K562 (cell line): ENCODE measurements around the gene ATRAID. TPM values are rescaled to one million over a fixed set of nuclear protein-coding genes. Genes with fewer than 3 reads are reported as not detected.

Source experiments
- ASH1L ChIP-seq: fragments of 450-650 bp; IDR thresholded peaks from 2 replicates; pipeline ENCODE4 v1.6.1; 2018; ENCODE audit warnings: borderline replicate concordance, mild to moderate bottlenecking, low read depth; ENCODE audit not compliant: partially characterized antibody
- CHD4 ChIP-seq: fragments of 200-600 bp; sonication (generic); IDR thresholded peaks from 3 replicates; pipeline ENCODE4 v1.6.1; 2012; ENCODE audit warnings: low read depth, mild to moderate bottlenecking, mixed read lengths, low read length, inconsistent platforms; ENCODE audit not compliant: insufficient read depth, insufficient replicate concordance, poor library complexity, severe bottlenecking
- E2F4 ChIP-seq: sonication (generic); formaldehyde crosslinking; IDR thresholded peaks from 2 replicates; pipeline ENCODE4 v1.8.0; 2022; ENCODE audit warnings: mild to moderate bottlenecking, low read depth, missing genetic modification reagents
- GATAD2B ChIP-seq: fragments of 450-650 bp; IDR thresholded peaks from 2 replicates; pipeline ENCODE4 v1.6.1; 2017; ENCODE audit warnings: mild to moderate bottlenecking, borderline replicate concordance
- GTF2A2 ChIP-seq: IDR thresholded peaks from 2 replicates; pipeline ENCODE4 v1.6.1; 2016; ENCODE audit warnings: mild to moderate bottlenecking, missing genetic modification characterization, missing compliant biosample characterization
- IFI16 ChIP-seq: fragments of 250-450 bp; sonication (Bioruptor Pico); IDR thresholded peaks from 2 replicates; pipeline ENCODE4 v2.1.2; 2022; ENCODE audit warnings: mild to moderate bottlenecking, inconsistent platforms
- KLF10 ChIP-seq: fragments of 250-450 bp; sonication (Bioruptor Pico); IDR thresholded peaks from 2 replicates; pipeline ENCODE4 v1.6.1; 2021; ENCODE audit warnings: matching md5 sums
- PCBP1 ChIP-seq: fragments of 200-400 bp; formaldehyde crosslinking; IDR thresholded peaks from 2 replicates; pipeline ENCODE4 v1.6.1; 2018; ENCODE audit warnings: mild to moderate bottlenecking, low read depth, low read length; ENCODE audit not compliant: poor library complexity, severe bottlenecking
- POLR2H ChIP-seq: IDR thresholded peaks from 2 replicates; pipeline ENCODE4 v1.6.1; 2016; ENCODE audit warnings: missing genetic modification characterization, low read depth, mild to moderate bottlenecking, control low read depth, missing compliant biosample characterization, moderate library complexity
- RAD51 ChIP-seq: fragments of 450-650 bp; IDR thresholded peaks from 2 replicates; pipeline ENCODE4 v1.7.1; 2016; ENCODE audit warnings: low read depth, mild to moderate bottlenecking, borderline replicate concordance
- RBM25 ChIP-seq: fragments of 200-400 bp; formaldehyde crosslinking; IDR thresholded peaks from 2 replicates; pipeline ENCODE4 v1.6.1; 2018; ENCODE audit warnings: low read length, low read depth, moderate library complexity; ENCODE audit not compliant: severe bottlenecking
- SAFB2 ChIP-seq: fragments of 200-400 bp; formaldehyde crosslinking; IDR thresholded peaks from 2 replicates; pipeline ENCODE4 v1.6.1; 2018; ENCODE audit warnings: borderline replicate concordance, low read length, low read depth, moderate library complexity; ENCODE audit not compliant: severe bottlenecking
- SMAD2 ChIP-seq: fragments of 150-350 bp; IDR thresholded peaks from 2 replicates; pipeline ENCODE4 v1.6.1; 2014; ENCODE audit warnings: low read depth, mild to moderate bottlenecking, low read length
- STAT5A ChIP-seq: IDR thresholded peaks from 2 replicates; pipeline ENCODE4 v1.6.1; 2012; ENCODE audit warnings: low read length, inconsistent platforms, borderline replicate concordance
- SUPT5H ChIP-seq: fragments of 450-650 bp; IDR thresholded peaks from 2 replicates; pipeline ENCODE4 v1.6.1; 2016
- TCF7 ChIP-seq: sonication (generic); IDR thresholded peaks from 2 replicates; pipeline ENCODE4 v1.6.1; 2016; ENCODE audit warnings: antibody characterized with exemption, borderline replicate concordance
- THRB ChIP-seq: fragments of 450-650 bp; formaldehyde crosslinking; conservative IDR thresholded peaks from 2 replicates; pipeline ENCODE4 v1.4.0; 2022; ENCODE audit warnings: mild to moderate bottlenecking, missing genetic modification characterization
- ZFP30 ChIP-seq: fragments of 250-450 bp; sonication (Bioruptor Pico); IDR thresholded peaks from 2 replicates; pipeline ENCODE4 v1.8.0; 2022; ENCODE audit warnings: moderate library complexity, mild to moderate bottlenecking, inconsistent platforms, borderline replicate concordance
- ZNF431 ChIP-seq: sonication (generic); formaldehyde crosslinking; IDR thresholded peaks from 2 replicates; pipeline ENCODE4 v1.8.0; 2022; ENCODE audit warnings: mild to moderate bottlenecking, missing genetic modification reagents
- ZNF551 ChIP-seq: fragments of 250-450 bp; sonication (Bioruptor Pico); IDR thresholded peaks from 2 replicates; pipeline ENCODE4 v1.5.0; 2021; ENCODE audit warnings: mild to moderate bottlenecking, moderate library complexity
- ZNF57 ChIP-seq: fragments of 450-650 bp; formaldehyde crosslinking; IDR thresholded peaks from 2 replicates; pipeline ENCODE4 v1.4.0; 2020; ENCODE audit warnings: mild to moderate bottlenecking, moderate library complexity
- ZNF707 ChIP-seq: fragments of 250-450 bp; sonication (Bioruptor Pico); conservative IDR thresholded peaks from 2 replicates; pipeline ENCODE4 v1.8.0; 2022; ENCODE audit warnings: inconsistent platforms, mild to moderate bottlenecking, moderate library complexity
- polyA plus RNA-seq, 8 experiments: library from polyadenylated mRNA; depleted of rRNA in 4 of 8; stranded (reverse) in 5 of 8; unstranded in 3 of 8; fragments of >200 nt; fragmentation: Nextera tagmentation in 2 of 8; fragmentation: Illumina TruSeq in 1 of 8; extraction: Ambion mirVana in 2 of 8; extraction: Trizol in 1 of 8; gene quantifications; 2 replicates each; pipeline versions ENCODE4 v1.2.1 to v1.2.3, GENCODE V29; 2011 to 2014; ENCODE audit warnings: inconsistent platforms in 1 of 8, missing spikeins in 1 of 8
- total RNA-seq, 7 experiments: library from RNA; depleted of rRNA in 6 of 7; stranded (reverse); fragments of >200 nt in 6 of 7; fragmentation: Illumina TruSeq in 2 of 7; extraction: Trizol in 2 of 7; gene quantifications; 2 replicates each; pipeline versions ENCODE4 v1.2.1 to v1.2.3, GENCODE V29; 2011 to 2021; ENCODE audit warnings: low replicate concordance in 1 of 7
- TF ChIP-seq, protein P1 (sequence below): sonication (generic); formaldehyde crosslinking; IDR thresholded peaks from 2 replicates; pipeline ENCODE4 v1.9.0; 2022; ENCODE audit warnings: mild to moderate bottlenecking, missing genetic modification reagents
- TF ChIP-seq, protein P2 (sequence below), 3 experiments: IDR thresholded peaks in 2 of 3; conservative IDR thresholded peaks in 1 of 3; 2 replicates each; pipeline ENCODE4 v1.5.1; 2011 to 2012; ENCODE audit warnings: low read length in 3 of 3, mild to moderate bottlenecking in 3 of 3, control low read depth in 2 of 3, improper control_type of control experiment in 1 of 3, inconsistent platforms in 1 of 3, low read depth in 1 of 3, mixed read lengths in 1 of 3, moderate library complexity in 1 of 3; ENCODE audit not compliant: insufficient read depth in 2 of 3

The ATRAID gene
- total and polyA plus RNA-seq, 9 of the 15 experiments (the other 6 are each of a cell fraction or from before 2014, with no cell fraction given) = 70.2 to 187 (median 108) TPM

DNA sequence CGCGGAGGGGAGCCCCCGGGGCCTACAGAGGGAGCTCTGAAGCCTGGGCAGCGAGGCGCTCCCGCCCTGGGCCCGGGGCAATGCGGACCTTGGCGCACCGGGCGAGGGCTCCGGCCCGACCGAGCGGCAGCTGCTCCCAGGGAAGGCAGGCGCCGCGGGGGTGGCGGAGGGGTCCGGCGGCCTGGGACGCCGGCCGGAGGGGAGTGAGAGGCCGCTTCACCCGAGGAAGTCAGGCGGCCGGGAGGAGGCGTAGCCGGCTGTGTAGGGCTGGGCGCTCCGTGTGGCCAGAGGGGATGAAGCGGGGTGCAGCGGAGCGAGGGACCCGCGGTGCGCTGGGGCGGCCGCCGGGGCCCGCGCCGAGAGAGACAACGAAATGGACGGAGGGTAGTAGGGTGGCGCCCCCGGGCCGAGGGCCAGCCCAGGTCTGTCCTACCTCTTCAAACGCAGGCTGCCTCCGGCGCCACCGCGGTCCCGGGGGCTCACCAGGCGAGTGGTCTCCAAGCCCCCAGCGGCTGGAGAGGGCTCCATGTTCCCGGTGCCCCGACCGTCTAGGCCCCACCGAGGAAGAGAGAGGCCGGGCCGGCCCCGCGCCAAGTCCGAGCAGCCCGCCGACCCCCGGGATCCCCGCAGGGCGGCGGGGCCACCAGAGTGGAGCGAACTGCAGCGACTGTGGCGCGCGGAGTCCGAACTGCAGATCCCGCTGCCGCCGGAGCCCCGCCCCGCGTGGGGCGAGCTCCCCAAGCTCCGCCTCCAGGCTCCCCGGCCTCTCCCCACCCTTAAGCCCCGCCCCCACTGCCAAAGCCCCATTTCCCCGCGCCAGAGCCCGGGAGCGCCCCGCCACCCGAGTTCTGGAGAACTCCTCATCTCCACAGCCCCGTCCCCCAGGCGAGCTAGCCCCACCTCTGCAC lies 50.8 kb downstream of the ATRAID start, which contains the start of gene SLC30A3 (continued):
- TF ChIP-seq STAT5A (no peak), IFI16 (CRISPR knock-in tag) (no peak), POLR2H (tag) (no peak), SAFB2 (no peak), CHD4 (no peak), ZFP30 (CRISPR knock-in tag) (no peak), E2F4 (CRISPR knock-in tag) (no peak), GTF2A2 (tag) (no peak), KLF10 (CRISPR knock-in tag) (no peak), SMAD2 (no peak), PCBP1 (no peak), GATAD2B (no peak), TCF7 (no peak), ZNF551 (CRISPR knock-in tag) (no peak), ZNF431 (no peak), RAD51 (no peak), SUPT5H (no peak), RBM25 (no peak), ZNF707 (no peak), ASH1L (no peak), ZNF57 (CRISPR knock-in tag) (no peak), THRB (CRISPR knock-in tag) (no peak)
- TF ChIP-seq, protein P1, sequence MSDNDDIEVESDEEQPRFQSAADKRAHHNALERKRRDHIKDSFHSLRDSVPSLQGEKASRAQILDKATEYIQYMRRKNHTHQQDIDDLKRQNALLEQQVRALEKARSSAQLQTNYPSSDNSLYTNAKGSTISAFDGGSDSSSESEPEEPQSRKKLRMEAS (CRISPR knock-in tag) = 0 out of 2 replicates have a peak, but pooled peaks have one; percentile 41
- TF ChIP-seq, protein P2, sequence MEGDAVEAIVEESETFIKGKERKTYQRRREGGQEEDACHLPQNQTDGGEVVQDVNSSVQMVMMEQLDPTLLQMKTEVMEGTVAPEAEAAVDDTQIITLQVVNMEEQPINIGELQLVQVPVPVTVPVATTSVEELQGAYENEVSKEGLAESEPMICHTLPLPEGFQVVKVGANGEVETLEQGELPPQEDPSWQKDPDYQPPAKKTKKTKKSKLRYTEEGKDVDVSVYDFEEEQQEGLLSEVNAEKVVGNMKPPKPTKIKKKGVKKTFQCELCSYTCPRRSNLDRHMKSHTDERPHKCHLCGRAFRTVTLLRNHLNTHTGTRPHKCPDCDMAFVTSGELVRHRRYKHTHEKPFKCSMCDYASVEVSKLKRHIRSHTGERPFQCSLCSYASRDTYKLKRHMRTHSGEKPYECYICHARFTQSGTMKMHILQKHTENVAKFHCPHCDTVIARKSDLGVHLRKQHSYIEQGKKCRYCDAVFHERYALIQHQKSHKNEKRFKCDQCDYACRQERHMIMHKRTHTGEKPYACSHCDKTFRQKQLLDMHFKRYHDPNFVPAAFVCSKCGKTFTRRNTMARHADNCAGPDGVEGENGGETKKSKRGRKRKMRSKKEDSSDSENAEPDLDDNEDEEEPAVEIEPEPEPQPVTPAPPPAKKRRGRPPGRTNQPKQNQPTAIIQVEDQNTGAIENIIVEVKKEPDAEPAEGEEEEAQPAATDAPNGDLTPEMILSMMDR (IDR thresholded peaks at IDR 0.05 in 2 of 3, conservative IDR thresholded peaks at IDR 0.05 in 1 of 3; ENCODE audit: insufficient read depth in 2 of 3, low read depth in 1 of 3, low read length in 3 of 3) = peak in 2 of 3 experiments; percentile 15 to 64; a peak in 2 of 6 replicates
